GM19025 (cell line): ENCODE results near the gene PTBP1.

Source experiments
- ATAC-seq: cut with Tn5 transposase; IDR thresholded peaks from one replicate; pipeline ENCODE4 v1.9.1; 2021; ENCODE audit warnings: mild to moderate bottlenecking, low read depth, moderate library complexity; ENCODE audit not compliant: unreplicated experiment

Gene PTBP1

GRCh38 chr19:772063-772462 lies 25.2 kb upstream of the PTBP1 start:
- no peak for ATAC-seq

DNA sequence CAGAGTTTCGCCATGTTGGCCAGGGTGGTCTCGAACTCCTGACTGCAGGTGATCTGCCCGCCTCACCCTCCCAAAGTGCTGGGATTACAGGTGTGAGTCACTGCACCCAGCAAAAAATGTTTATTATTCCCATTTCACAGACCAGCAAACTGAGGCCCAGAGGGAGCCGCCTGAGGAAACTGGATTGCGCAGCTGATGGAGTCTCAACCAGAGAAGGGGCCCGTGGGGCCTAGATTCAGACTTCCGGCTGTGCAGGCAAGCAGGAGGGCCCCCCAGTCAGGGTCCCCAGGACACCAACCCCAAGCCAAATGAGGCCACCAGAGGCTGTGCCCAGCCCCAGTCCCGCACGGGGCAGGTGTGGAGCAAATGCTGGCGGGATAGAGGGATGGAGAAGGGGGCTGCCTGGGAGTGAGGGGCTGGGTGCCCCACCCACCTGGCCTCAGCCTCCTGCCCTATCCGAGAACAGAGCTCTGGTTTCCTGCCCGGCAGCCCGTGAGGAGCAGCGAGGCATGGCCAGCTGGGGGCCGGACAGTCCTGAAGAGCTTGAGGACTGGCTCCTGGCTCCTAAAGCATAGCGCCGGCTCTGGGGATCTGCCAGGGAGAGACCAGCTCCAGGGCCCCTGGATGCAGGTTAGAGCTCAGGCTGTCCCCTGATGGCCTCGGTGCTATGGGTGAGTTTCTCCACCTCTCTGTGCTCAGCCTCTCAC lies 24.4 kb upstream of the PTBP1 start:
- ATAC-seq: no peak

DNA sequence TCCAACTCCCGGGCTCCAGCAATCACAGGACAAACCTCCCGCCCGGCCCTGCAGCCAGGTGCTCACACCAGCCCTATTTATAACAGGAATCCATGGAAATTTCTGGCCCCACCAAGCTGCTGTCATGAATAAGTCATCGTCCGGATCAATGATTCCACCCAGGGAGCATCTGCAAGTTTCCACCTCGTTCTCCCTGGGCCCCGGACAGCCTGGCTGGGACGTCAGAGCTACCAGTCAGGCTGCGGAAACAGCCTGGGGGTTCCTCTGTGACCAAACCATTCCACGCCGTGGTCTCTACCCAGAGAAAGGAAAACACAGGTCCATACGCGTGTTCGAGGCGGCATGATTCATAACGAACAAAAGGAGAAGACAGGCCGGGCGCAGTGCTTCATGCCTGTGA lies 20.7 kb upstream of the PTBP1 start:
- ATAC-seq: no peak

DNA sequence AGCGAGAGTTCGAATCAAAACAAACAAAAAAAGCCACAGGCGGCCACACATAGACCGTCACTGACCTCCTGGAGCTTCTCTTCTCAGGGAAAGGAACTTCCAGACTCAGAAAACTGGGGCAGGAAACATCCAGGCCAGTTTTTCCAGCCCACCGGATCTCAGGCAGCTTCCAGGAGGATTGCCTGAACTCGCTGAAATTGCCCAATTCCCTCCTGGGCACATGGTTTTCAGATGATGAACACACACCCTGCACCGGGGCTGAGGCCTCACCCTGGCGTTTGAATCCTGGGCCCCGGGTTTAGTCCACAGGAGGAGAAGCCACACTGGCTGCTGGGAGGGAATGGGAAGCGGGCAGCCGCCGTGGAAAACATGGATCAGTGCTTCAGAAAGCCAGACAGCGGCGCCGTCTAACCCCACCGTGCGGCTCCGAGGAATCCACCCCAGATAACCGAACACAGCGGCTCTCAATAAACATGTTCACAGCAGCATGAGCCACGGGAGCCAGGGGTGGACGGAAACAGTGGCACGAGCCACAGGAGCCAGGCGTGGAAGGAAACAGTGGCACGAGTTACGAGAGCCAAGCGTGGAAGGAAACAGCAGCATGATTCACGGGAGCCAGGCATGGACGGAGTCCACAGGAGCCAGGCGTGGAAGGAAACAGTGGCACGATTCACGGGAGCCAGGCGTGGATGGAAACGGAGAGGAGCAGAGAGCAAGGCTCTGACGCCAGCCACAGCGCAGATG lies 18.2 kb upstream of the PTBP1 start:
- no peak for ATAC-seq

DNA sequence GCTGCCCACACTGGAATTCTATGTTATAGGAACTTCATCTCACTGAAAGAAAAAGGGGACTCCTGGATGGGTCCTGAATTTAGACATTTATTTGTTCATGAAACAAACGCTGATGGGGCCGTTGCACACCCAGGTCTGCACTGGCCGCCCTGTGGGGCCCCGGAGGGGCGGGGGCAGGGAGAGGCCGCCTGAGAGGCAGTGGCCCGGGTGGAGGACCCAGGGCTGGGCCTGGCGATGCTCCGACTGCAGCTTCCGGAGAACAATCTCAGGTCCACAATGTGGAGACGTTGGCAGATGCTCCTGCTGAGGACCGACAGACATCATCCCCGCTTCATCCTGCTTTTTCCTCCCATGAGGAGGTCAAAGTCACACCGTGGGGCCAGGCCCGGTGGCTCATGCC lies 16.3 kb upstream of the PTBP1 start:
- ATAC-seq: no peak

DNA sequence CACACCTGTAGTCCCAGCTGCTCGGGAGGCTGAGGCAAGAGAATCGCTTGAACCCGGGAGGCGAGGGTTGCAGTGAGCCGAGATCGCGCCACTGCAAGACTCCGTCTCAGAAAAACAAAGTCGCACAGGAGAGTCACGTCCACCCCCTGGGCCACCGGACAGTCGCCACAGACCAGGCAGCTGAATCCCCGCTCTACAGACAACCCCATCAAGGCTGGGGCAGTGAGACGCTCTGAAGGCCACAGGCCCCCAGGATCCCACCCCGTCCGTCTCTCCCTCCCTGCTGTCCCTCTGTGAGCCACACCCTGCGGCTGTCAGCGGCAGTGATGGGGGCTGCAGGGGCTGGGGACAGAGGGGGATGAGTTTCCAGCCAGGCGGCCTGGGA lies 15.5 kb upstream of the PTBP1 start:
- no peak for ATAC-seq

DNA sequence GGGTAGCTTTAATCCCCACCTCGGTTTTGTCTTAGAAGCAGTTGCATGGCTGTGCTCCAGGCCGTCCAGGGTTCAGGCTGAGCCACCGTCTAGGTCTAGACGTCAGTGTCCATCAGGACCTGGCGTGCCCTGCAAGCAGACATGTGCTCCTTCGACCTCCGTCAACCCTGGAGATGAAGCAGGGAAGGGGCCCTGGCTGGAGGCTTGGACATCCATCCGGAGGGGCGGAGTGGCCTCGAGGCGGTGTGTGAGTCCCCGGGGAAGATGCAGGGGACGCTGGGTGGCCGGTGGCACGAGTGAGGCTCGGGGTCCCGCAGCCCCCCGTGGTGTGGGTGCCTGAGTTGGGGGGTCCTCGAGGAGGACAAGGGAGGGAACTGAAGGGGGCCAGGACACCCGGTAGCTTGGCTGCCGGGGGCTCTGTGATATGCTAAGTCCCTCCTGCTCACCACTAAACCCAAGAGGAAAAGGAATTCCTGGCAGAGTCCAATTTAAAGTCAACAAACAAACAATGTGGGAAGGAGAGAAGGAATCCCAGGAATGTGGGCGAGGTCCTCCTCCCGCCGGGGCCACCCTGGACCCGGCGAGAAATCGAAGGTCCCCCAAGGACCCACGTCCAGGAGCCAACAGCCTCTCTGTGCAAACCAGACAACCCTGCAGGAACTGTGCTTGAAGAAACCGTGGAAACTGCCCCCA lies 14.9 kb upstream of the PTBP1 start:
- no peak for ATAC-seq

- ATAC-seq: no peak
Observed at GRCh38 chr19:782878-783668, 14.2 kb upstream of the PTBP1 start.

DNA sequence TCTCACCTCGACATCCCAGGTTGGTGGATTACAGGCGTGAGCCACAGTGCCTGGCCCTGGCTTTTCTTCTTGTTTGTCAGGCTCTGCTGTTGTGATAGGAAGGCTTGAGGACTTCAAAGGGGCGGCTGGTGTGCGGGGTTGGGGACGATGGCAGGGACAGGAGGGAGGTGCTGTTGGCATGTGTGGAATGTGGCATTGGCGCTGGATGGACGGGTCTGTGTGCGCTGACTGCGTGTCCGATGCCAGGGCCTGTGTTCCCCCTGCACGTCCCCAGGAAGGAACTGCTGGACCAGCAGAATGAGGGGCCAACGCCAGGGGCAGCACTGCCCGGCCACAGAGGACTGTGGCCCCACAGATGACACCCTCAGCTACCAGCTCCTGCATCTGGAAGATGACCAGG lies 12.7 kb upstream of the PTBP1 start:
- no peak for ATAC-seq

GRCh38 chr19:787536-787935 lies 9.7 kb upstream of the PTBP1 start:
- no peak for ATAC-seq

DNA sequence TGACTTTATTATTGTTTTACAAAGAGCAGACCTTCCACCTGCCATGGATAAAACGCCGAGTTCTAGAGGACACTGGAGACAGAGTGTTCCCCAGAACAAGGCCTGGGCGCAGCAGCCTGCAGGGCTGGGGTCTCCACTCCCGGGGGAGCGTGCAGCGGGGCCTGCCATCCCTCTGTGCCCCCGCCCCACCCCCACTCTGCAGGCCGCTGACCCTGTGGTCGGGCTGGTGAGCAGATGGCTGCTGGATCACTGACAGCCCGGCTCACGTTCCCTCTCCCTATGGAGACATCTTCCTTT lies 8.6 kb upstream of the PTBP1 start:
- no peak for ATAC-seq

DNA sequence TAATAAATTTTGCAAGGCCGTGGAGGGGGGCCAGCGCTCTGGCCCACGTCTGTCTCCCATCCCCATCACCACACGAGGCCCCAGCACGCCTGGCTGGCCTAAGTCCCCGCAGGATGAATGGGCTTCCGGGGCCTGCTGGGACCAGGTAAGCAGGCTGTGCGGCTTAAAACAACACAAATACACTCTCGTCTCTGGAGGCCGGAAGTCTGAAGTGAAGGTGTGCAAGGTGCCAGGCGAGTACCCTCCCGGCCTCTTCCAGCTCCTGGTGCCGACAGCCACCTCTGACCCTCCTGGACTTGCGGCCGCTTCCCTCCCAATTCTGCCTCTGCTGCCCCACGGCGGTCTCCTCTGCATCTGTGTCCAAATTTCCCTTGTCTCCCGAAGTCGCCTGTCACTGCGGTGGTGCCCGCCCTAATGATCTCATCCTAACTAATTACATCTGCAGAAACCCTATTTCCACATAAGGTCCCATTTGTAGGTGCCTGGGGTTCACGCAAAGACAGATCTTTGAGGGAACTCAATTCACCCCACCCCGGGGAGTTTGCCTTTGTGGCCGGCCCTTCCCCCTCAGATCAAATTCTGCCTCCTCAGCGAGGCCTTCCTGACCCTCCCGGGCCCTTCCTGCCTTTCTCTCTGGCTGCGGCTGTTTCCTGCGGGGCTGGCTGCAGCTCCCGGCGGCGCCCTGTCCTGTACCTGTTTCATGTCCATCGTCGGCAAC lies 8.1 kb upstream of the PTBP1 start:
- ATAC-seq: no peak

GRCh38 chr19:789701-790060 lies 7.6 kb upstream of the PTBP1 start:
- ATAC-seq: no peak

GRCh38 chr19:791007-791566 lies 6.2 kb upstream of the PTBP1 start:
- ATAC-seq: no peak

DNA sequence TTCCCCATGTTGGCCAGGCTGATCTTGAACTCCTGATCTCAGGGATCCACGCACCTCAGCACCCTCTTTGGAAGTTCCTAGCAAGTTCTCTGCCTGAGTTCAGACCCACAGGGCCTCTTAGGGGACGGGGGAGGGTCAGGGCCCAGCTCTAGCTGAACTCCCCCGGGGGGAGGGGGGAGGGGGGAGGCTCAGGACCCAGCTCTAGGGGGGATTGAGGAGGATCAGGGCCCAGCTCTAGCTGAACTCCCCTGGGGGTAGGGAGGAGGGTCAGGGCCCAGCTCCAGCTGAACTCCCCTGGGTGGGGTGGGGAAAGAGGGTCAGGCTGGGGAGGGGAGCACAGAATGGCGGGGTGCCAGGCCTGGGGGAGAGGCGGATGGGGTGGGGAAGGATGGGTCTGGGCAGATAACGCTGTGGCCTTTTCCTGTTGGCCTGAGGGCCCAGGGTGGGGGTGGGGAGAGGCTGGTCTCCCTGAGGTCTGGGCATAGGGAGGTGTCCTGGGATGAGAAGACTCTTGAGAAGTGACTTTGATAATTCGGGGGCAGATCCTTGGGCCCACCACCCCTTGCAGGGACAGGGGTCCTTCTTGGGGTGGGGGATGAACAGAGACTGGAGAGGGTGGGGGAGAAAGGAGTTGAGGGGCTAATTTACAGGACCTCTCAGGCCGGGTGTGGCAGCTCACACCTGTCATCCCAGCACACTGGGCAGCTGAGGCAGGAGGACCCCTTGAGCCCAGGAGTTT lies 5.5 kb upstream of the PTBP1 start:
- ATAC-seq: no peak

- no peak for ATAC-seq
Observed at GRCh38 chr19:792306-792885, 4.9 kb upstream of the PTBP1 start.

DNA sequence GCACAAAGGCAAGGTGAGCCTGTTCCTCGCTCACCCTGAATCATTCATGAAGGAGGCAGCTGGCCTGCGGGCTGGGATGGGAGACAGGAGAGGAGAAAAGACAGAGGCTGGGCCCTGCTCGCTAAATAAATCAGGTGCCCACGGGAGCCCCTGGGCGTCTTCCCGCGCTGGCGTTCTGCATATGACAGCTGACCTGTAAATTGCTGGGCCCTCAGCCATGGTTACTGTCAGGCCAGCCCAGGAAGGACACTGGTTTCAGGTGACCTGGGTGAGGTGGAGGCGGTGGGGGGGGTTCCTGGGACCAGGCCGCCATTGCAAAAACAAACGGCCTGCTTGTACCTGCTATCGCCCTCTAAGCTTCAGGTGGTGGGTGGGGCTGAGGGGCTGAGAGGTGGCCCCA lies 3.4 kb upstream of the PTBP1 start:
- no peak for ATAC-seq

- no peak for ATAC-seq
Observed at GRCh38 chr19:795073-795611, 2.1 kb upstream of the PTBP1 start.
